Measurements from ENCODE around the gene MT1M. TPM values are rescaled to one million over a fixed set of nuclear protein-coding genes. Genes with fewer than 3 reads are reported as not detected.

The MT1M gene
- total and polyA plus RNA-seq, 10 donors: 0.44 to 11.8 (median 3.6) TPM

GRCh38 chr16:56606071-56606475 lies 26.4 kb upstream of the MT1M start:
- no peaks in the 10 kb centered on the region for H3K36me3 ChIP-seq
- H3K27me3 ChIP-seq (replicated peaks in 1 of 7): peaks cover 0 to 4% (median 0%) of the 10 kb centered on the region in 7 donors
- TF ChIP-seq POLR2AphosphoS5 (IDR thresholded peaks at IDR 0.05): no peak
- TF ChIP-seq CTCF (IDR thresholded peaks at IDR 0.05 in 8 of 11, conservative IDR thresholded peaks at IDR 0.05 in 3 of 11): no peak
- no peak for TF ChIP-seq POLR2A (IDR thresholded peaks at IDR 0.05)
- WGBS, 5 donors: 62 to 91% (median 83%) methylated on average over 3 of the region's 3 CpGs
- H3K9me3 ChIP-seq: no peaks in the 10 kb centered on the region
- DNase-seq: no peak
- intact Hi-C loops (cut with DNase I; ENCODE audit: low total_unique reads): loop anchor here (10.0 kb wide), 2 partner anchors 79 to 91 kb away; partner anchors contain the start of gene MT1X
- no peak overlapping the region for H3K4me3 ChIP-seq
- peaks cover 22 to 64% (median 43%) of the 10 kb centered on the region in 6 donors for H3K4me1 ChIP-seq
- H3K27ac ChIP-seq: peak overlapping the region; percentile 75 to 96 (median 89)

- H3K4me1 ChIP-seq: peaks cover 24 to 69% (median 46%) of the 10 kb centered on the region in 6 donors
- TF ChIP-seq POLR2A (IDR thresholded peaks at IDR 0.05) (no peak), CTCF (IDR thresholded peaks at IDR 0.05 in 8 of 11, conservative IDR thresholded peaks at IDR 0.05 in 3 of 11) (no peak), POLR2AphosphoS5 (IDR thresholded peaks at IDR 0.05) (no peak)
- H3K27ac ChIP-seq: peak overlapping the region; percentile 75 to 96 (median 89)
- DNase-seq: no peak
- H3K27me3 ChIP-seq (replicated peaks in 1 of 7): no peaks in the 10 kb centered on the region
- WGBS, 5 donors: 43 to 74% (median 67%) methylated on average over 8 of the region's 8 CpGs
- no peaks in the 10 kb centered on the region for H3K36me3 ChIP-seq
- intact Hi-C loops (cut with DNase I; ENCODE audit: low total_unique reads): loop anchor here (10.0 kb wide), 2 partner anchors 78 to 92 kb away; partner anchors contain the start of gene MT1X
- no peak overlapping the region for H3K4me3 ChIP-seq
- H3K9me3 ChIP-seq: no peaks in the 10 kb centered on the region
Measured at GRCh38 chr16:56606476-56607108, 25.9 kb upstream of the MT1M start.

- peak; percentile 89 for DNase-seq
- Histone ChIP-seq H3K9me3 (no peaks in the 10 kb centered on the region), H3K36me3 (no peaks in the 10 kb centered on the region), H3K4me3 (no peak overlapping the region), H3K27ac (peak overlapping the region; percentile 78 to 96 (median 89)), H3K4me1 (peaks cover 24 to 72% (median 47%) of the 10 kb centered on the region in 6 donors), H3K27me3 (replicated peaks in 1 of 7) (no peaks in the 10 kb centered on the region)
- TF ChIP-seq POLR2AphosphoS5 (IDR thresholded peaks at IDR 0.05) (peak; percentile 65 to 94 (median 92)), POLR2A (IDR thresholded peaks at IDR 0.05) (peak in 1 of 3 donors; percentile 43), CTCF (IDR thresholded peaks at IDR 0.05 in 8 of 11, conservative IDR thresholded peaks at IDR 0.05 in 3 of 11) (no peak)
- WGBS, 5 donors: 39 to 58% (median 43%) methylated on average over 14 of the region's 14 CpGs
- intact Hi-C loops (cut with DNase I; ENCODE audit: low total_unique reads): loop anchor here (10.0 kb wide), 2 partner anchors 78 to 92 kb away; partner anchors contain the start of gene MT1X
Measured at GRCh38 chr16:56607109-56607618, 25.3 kb upstream of the MT1M start.

- Histone ChIP-seq H3K27me3 (replicated peaks in 1 of 7) (no peaks in the 10 kb centered on the region), H3K27ac (peak overlapping the region; percentile 78 to 96 (median 89)), H3K36me3 (no peaks in the 10 kb centered on the region), H3K4me1 (peaks cover 24 to 72% (median 47%) of the 10 kb centered on the region in 6 donors), H3K9me3 (no peaks in the 10 kb centered on the region), H3K4me3 (peak overlapping the region in 4 of 8 donors; percentile 57 to 75 (median 66))
- TF ChIP-seq CTCF (IDR thresholded peaks at IDR 0.05 in 8 of 11, conservative IDR thresholded peaks at IDR 0.05 in 3 of 11): no peak
- no peak for TF ChIP-seq POLR2A (IDR thresholded peaks at IDR 0.05)
- no peak for TF ChIP-seq POLR2AphosphoS5 (IDR thresholded peaks at IDR 0.05)
- intact Hi-C loops (cut with DNase I; ENCODE audit: low total_unique reads): loop anchor here (10.0 kb wide), 2 partner anchors 77 to 93 kb away; partner anchors contain the start of gene MT1X
- no peak for DNase-seq
- WGBS, 5 donors: 47 to 68% (median 61%) methylated on average over 2 of the region's 2 CpGs
Measured at GRCh38 chr16:56607675-56608042, 24.8 kb upstream of the MT1M start.
